Caki2 (cell line): ENCODE results near the gene SOX18. TPM values are rescaled to one million over a fixed set of nuclear protein-coding genes. Genes with fewer than 3 reads are reported as not detected.

Experiments
- DNase-seq: peaks from one replicate; pipeline ENCODE4 v3.0.0-alpha.2; 2015; ENCODE audit warnings: low read depth
- in situ Hi-C: cut with HindIII; loops from 2 replicates; pipeline ENCODE4 v1.10.0; 2016; ENCODE audit warnings: low sequenced_read_pairs, low pct_unique_long_range_greater_than_20kb, mixed read lengths
- total RNA-seq: library from RNA; depleted of rRNA; stranded (reverse); fragments of >200 nt; shearing (Covaris generic); gene quantifications from 2 replicates; pipeline ENCODE4 v1.2.3, GENCODE V29; 2014; ENCODE audit warnings: low replicate concordance

SOX18 gene
- total RNA-seq, 1 experiment from 2014 or later: 0.37 TPM

DNA sequence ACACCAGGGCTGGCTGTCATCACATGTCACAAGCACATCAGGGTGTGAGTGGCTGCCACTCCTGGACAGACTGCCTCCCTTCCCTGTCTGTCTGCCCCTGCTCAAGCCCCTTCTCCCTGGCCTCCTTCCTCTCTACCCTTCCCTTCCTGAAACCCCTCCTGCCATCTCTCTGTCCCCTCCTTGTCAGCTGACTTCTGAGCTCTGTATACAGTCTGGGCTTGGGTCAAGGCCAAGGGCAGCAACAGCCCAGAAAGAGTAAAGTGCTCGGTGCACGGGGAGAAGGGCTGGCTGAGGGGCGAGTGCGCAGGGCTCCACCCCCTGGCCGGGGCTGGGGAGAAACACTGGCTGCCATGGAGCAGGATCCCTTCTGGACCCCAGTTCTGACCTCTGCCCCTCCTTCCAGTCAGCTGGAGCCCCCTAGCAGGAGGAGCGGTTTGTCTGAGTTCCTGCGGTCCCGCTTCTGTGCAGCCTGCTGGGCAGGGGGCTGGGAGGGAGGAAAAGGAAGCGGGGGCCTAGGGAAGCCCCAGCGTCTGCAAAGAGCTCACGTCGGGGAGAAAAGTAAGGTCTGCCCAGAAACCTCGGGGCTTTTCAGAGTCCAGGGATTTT, 32.8 kb upstream of the SOX18 start:
- in situ Hi-C loops: no loop called here

DNA sequence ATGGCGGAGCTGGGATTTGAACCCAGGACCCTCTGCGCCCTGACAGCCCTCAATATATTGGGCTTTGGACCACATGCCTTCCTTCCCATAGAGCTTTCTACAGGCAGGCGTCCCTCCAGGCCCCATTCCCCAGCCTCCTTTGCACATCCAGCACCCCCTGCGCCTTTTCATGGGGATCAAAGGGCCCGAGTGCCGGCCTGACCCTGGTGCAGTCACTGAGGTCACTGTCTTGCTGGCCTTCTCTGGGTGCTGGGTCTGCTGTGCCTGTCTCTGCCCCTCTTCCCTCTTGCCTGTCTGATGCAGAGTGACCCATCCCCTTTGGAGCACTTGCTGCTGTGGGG, 32.2 kb upstream of the SOX18 start:
- in situ Hi-C loops: no loop called here

More for the DNA sequence above, 32.8 kb upstream of the SOX18 start:
- DNase-seq: no peak

DNA sequence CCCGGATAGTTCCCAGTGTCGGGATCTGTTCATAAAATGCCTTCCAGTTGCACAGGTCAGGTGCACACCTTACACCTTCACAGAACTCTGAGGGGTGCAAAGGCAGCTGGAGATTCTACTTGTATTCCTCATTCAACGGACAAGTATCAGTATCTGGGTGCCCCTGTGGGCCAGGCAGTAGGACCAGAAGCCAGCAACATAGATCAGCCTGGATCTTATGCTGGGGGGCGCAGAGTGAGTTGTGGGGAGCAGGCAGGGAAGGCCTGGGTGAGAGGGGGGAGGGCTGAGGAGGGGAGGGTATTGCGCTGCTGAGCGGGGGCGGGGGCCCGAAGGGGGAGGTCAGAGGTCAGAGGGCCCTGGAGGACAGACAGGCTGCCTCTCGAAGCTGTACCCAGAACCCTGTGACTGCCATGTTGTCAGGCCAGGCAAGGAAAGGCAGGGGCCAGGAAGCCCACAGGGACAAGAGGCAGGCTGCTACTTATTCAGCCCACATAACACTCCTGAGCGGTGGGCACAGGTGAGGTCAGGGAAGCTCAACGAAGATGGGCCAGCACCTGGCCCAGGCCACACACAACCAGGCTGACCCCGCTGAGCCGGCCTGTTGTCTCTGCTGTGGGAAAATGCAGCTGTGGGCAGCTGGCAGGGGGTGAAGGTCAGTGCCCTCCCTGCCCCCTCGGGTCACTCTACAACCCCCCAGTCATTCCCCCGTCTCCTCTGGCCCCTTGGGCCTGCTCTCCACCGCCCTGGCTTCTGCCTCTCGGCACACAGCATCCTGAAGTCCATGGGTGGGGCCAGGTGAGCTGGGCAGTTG, 31.6 kb upstream of the SOX18 start:
- in situ Hi-C loops: no loop called here
- DNase-seq: no peak

More for the DNA sequence above, 32.2 kb upstream of the SOX18 start:
- DNase-seq: no peak

DNA sequence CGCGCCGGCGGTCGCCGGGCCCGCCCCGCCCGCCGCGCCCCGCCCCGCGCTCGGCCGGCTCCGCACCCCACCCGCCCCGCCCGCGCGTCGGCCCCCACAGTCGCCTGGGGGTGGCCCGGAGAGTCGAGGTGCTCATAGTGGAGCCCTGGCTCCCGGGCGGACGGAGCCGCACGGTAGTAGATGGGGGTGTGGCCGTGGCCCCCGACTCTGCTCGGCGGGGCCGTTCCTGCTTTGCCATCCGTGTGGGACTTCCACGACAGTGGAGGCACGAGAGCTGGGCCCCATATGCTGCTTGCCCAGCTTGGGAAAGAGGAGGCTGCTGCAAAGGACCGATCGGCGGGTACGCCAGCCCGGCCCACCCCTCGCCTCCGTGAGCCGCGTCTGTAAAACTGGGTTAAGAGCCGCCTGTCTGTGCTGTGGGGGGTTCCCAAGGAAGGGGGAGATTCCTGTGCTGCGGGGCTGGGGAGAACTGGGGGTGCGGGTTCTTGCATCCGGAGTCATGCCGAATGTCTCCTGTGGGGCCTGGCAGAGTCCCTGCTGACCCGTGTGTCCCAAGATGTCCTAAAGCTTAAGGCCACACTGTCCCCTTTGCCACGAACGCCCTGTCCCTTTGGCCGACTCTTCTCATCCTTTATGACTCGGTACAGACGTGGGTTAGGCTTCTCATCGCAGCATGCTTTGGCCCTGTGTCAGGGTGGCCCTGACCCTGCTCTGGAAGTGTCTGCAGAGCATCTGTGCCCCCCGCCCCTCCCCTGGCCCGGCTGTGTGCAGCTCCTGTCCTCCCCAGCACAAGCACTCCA, 30.8 kb upstream of the SOX18 start, which contains the start of gene OPRL1:
TSS of gene OPRL1 (plus strand) at position 70 of the 800 bp plus-strand sequence. CDS start 12,639 bp downstream, outside the sequence.
- in situ Hi-C loops: no loop called here
- DNase-seq: no peak

DNA sequence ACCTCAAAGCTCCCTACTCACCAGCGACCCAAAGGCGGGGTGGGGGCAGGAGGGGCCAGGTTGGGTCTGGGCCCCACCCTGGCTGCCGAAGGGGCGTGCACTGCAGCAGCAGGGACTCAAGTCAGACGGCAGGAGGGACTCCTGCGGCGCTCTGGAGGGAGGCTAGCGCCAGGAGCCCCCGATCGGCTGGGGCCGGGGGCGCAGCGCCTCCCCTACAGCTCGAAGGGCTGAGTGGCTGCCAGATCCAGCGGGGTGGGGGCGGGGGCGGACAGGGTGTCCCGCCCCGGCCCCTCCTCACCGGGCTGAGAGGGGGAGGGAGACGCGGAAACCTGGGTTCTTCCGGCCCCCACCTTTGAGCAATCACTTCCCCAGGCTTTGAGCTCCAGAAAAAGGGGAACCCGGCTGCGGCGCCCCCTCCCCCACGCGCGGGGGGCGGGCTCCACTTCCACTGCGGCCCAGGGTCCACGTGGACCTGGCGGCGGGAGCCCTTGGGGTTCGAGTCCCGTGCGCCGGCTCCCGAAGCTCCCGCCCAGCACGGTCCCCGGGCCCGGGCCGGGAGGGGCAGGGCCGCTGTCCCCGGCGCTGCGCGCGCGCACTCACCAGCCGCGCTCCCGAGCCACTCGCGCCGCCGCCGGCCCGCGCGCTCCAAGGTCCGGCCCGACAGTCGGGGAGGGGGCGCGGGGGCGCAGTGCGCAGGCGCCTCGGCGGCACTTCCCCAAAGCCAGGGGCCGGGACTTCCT, 30.0 kb upstream of the SOX18 start, which contains the start of gene RGS19:
TSS of gene RGS19 (minus strand) at position 246 of the 740 bp plus-strand sequence. CDS start 2,632 bp downstream, outside the sequence.
- in situ Hi-C loops: no loop called here
- DNase-seq: peak; percentile 72

DNA sequence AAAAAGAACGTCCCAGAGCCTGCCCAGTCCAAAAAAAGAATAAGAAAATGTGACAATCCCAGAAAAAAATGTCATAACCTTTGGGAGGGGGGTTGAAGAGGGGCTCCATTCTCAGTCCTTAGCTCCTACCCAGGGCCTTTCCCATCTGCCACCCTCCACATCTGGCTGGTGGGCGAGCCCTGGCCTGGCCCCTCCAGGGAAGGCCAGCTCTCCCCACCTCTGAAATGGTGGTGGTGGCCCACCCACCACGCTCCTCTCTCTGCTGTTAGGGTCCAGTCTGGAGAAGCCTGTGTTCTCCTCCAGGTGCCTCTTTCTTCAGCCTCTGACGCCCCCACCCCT, 29.5 kb upstream of the SOX18 start:
- DNase-seq: no peak
- in situ Hi-C loops: no loop called here

DNA sequence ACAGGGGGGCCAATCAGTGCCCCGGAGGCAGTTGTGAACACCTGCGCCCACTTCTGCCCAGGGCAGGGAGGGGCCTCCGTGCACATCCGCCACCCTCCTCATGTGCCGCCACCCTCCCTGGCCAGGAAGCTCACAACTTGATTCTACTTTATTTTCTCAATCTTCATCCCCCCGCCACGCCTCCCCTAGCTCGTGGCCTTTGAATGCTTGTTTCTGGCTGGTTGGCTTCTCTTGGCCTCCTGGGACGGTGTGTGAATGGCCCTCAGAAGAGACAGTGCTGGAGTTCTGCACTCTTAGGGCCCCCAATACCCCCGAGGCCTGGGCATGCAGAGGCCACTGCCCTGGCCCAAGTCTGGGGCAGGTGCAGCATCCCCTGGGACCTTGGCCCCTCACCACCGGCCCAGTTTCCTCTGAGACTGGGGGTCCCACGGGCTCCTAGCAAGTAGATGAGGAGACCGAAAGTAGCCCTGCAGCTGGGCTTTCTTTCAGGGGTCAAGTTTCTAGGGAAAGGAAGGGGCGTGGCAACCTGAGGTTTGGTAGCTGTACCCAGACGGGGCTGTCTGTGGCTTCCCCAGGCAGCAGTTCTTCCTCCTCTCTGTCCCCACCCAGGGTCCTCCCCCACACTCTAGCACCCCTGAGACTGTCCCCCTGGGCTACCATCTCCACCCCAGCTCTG, 28.6 kb upstream of the SOX18 start:
- in situ Hi-C loops: no loop called here
- no peak for DNase-seq

DNA sequence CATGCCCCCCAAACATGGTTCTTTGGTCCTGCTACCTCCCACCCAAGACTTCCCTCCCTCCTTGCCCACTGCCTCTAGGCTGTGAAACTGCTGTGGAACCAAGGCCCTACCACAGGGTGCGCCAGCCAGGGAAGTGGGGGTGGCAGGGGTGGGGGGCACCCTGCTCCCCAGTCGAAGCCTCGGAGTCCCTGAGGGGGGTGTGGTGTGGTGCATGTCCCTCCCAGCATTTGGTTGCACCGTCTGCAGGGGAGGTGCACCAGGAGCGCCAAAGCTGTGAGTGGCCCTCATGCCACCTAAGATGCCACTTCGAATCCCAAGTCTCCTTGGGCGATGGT, 28.1 kb upstream of the SOX18 start:
- DNase-seq: no peak
- in situ Hi-C loops: no loop called here

DNA sequence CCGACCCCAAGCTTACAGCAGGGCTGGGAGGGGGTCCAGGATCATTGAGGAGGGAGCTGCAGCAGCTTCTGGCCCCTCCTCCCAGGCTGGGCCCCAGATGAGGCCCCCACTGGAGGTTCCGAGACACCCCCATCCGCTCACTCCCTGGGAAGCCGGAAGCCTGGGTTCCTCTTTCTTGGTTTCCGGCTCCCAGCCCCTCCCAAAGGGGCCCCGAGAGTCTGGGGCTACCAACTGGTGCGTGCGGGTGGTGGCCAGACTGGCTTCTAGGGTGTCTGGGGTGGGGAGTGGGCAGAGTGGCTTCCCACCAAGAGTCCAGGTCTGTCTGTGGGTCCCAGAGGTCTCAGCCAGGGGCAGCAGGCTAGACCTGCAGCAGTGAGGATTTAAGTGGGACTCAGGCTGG, 27.7 kb upstream of the SOX18 start:
- in situ Hi-C loops: no loop called here
- DNase-seq: no peak

DNA sequence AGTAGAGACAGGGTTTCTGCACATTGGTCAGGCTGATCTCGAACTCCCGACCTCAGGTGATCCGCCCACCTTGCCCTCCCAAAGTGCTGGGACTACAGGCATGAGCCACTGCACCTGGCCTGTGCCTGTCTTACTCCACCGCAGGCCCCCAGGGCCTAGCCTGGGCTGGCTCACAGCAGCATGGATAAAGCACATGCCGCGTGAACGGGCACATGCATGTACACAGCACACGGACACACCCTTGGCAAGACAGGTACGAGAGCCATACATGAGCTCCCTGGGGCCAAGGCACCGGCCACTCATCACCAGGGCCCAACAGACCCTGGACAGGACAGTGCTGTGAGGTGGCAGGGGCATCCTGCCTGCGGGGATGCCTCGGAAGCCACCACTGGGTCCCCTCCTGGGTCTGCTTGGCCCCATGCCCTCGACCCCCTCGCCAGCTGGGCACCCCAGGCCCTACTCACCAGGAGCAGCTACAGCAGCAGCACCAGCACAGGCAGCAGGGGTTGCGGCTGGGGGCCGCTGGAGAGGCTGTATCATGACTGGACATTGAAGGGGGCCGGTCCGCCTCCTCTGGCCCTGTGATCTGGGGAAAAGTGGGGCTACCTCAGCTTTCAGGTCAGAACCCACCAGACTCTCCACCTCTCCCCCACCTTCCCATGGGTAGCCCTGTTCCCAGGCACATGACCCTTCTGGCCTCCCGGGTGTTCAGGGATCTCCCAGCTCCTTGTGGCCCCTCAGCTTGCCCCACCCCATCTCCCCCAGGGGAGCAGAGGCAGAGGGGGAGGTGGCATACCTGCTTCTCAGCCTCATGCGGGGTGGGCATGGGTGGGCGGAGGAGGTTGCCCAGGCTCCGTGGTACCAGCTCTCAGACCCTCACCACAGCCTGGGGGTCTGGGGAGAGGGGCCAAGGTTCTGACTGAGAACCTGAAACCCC, 26.9 kb upstream of the SOX18 start:
- in situ Hi-C loops: no loop called here
- DNase-seq: no peak

DNA sequence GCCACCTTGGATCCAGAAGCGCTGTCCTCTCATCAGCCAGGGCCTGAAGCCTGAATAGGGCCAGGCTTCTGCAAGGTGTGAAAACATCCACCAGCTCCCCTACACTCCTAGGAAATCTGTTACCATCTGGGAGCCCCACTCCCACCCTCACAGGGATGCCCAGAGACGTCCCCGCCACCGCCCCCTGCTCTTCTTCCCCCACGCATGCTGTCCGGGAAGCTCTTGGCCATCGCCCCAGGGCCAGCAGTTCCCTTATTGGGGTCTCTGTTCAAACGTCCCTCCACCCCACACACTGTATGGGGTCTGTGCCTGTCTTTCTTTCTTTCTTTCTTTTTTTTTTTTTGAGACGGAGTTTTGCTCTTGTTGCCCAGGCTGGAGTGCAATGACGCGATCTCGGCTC, 26.1 kb upstream of the SOX18 start:
- in situ Hi-C loops: no loop called here
- no peak for DNase-seq

DNA sequence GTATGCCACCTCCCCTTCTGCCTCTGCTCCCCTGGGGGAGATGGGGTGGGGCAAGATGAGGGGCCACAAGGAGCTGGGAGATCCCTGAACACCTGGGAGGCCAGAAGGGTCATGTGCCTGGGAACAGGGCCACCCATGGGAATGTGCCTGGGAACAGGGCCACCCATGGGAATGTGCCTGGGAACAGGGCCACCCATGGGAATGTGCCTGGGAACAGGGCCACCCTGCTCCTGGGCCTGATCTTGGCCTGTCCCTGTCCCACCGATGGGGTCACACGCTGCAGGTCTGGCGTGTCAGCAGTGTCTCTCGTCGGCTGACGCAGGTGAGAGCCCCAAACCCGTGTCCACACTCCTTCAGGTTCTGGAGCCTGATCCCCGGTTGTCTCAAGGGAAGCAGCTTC, 25.5 kb upstream of the SOX18 start:
- in situ Hi-C loops: no loop called here
- DNase-seq: no peak

DNA sequence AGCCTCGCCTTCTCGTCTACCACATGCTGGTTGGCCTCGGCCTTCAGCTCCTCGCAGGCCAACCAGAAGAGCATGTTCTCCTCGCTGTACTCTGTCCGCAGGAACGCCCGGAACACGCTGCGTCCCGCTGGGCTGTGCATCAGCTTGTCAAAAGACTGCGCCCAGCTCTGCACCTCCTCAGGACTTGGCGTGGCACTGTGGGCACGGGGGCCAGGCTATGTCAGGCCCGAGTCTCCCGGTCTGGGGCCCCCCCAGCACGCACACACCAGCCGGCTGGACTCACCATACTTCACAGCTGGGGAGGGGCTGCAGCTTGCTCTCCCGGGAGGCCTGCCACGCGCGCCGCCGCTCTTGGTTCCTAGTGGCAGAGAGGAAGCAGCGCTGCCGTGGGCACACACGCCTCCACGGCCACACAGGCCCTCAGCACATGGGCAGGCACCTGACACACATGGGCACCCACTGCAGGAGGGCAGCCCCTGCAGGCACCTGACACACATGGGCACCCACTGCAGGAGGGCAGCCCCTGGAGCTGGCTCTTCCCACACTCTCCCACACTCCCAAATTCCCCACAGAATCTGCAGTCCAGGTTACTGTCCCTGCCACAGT, 24.8 kb upstream of the SOX18 start:
- DNase-seq: no peak
- in situ Hi-C loops: no loop called here

DNA sequence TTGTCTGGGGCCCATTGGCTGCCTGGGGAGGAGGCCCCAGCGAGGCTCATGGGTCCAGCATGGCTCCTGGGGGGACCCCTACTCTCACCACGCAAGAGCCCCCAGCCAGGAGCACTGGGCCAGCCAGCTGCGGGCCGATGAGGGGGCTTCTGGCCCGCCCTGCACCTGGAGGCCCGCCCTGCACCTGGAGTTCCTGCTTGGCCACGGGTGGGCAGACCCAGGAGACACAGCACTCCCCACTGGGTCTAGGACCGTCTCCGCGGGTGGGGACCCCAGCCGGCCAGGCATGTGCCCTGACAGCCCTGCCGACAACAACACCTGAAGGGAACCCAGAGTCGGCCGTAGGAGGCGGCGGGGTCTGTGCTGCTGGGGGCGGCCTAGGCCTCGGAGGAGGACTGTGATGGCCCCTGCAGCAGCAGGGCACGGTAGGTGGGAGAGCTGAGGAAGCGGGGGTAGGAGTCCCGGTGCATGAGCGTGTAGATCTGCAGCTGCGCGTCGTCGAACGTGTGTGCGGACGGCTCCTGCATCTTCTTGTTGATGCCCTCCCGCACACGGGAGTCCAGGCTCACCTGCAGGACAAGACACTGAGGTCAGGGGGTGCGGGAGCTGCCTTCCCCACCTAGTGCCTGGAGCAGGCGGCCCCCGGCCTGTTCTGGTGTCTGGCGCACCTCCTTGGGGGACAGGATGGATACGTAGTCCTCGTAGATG, 24.2 kb upstream of the SOX18 start:
- DNase-seq: no peak
- in situ Hi-C loops: no loop called here

DNA sequence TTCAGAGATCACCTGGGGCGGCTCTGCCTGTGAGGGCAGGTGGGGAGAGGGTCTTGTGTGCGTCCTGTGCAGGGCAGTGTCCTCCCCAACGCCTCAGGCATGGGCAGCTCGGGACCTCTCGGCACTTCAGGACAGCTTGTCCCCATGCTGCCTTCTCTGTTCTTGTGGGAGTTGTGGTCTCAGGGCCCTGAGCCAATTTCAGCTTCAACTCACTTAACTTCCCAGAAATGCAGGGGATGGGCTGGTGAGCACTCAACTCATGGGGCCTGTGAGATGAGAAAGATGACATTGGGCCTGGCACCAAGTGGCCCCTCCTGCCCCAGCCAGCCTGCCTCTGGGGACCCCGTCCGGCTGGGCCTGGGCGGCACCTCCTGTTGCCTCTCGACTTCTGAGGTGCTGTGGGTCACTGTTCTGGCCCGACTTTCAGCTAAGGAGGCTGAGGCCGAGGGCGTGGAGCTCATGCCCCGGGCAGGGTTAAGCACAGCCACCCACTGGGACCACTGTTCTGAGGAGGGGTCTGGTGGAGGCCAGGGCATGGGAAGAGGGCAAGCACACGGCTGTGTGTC, 23.1 kb upstream of the SOX18 start:
- DNase-seq: no peak
- in situ Hi-C loops: no loop called here
